ENCODE data around the gene EMX1.

Gene EMX1

DNA sequence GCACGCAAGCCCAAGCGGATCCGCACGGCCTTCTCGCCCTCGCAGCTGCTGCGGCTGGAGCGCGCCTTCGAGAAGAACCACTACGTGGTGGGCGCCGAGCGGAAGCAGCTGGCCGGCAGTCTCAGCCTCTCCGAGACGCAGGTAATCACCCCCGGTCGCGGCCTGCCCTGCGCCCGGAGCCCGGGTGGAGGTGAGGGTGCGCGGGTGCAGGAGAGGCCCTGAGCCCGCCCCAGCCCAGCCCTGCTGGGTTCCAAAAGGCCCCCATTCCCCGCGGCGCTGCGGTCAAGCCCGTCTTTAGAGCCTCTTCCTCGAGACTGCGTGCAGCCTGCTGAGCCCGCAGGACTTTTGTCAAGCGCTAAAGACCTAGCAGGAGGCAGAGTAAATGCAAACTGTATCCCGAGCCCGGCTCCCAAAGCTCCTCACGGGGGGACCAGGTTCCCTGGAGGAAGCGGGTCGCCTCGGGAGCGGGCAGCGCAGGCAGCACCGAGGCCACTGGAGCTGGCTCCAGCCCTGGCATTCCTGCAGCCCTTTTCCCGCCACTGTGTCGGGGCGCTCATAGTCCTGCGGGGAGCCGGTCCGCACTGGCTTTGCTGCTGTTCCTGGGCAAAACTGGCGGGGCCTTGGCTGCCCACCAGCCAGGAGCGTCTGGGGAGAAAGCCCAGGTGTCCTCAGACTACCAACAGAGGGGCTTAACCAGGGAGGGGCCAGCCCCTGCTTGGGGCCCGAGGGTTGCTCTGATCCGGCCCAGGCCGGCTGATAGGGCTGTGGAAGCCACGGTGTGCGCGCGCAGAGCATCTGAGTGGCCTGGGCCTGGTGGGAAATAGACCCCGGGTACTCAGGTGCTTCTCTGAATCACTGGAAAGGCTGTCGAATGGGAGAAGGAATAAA lies 7.3 kb downstream of the EMX1 start:
- DNase-seq (ENCODE audit: low read depth, low spot score), result no peak

DNA sequence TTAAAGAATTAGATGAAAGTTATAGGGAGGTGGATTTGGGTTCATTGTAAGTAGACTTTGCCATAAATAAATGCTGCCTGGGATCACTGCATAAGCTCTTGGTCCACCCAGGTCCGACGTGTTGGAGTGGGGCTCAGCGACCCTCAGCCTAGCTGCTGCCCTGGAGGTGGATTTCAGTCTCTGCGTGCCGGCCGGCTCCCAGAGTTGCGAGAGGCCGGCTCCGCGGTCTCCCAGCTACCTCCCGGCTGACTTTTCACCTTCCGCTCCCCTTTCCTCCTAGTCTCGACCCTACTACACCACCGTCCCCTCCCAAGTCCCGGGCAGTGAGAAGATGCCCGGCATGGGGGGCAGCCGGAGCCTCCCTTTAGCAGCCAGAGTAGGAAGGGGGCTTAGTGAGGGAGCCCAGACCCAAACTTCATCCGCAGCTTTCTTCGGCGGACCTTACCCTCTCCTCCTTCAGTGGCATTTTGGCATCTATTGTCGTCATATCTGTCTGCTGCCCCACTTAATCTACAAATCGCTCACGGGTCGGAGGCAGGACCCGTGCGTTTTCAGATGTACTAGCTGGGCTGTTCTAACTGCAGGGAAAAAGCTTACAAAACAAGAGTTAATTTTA lies 8.1 kb downstream of the EMX1 start:
- DNase-seq (ENCODE audit: low read depth, low spot score), result no peak

DNA sequence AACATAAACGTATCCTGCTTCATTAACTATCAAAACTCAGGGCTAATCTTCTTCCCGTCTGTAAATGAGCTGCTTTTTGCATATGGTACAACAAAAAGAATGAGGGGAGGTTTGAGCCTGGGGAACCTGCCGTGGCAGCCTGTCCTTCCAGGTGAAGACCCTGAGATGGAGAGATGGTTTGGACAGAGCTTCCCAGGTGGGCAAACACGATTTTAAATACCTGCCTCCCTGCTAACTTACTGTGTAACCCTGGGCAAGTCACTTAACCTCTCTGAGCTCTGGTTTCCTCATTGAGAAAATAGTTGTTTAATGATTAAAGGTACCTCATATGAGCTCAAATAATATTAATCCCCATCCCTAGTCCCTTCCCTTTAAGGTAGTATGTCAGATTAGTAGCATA lies 9.0 kb downstream of the EMX1 start:
- no peak for DNase-seq (ENCODE audit: low read depth, low spot score)

DNA sequence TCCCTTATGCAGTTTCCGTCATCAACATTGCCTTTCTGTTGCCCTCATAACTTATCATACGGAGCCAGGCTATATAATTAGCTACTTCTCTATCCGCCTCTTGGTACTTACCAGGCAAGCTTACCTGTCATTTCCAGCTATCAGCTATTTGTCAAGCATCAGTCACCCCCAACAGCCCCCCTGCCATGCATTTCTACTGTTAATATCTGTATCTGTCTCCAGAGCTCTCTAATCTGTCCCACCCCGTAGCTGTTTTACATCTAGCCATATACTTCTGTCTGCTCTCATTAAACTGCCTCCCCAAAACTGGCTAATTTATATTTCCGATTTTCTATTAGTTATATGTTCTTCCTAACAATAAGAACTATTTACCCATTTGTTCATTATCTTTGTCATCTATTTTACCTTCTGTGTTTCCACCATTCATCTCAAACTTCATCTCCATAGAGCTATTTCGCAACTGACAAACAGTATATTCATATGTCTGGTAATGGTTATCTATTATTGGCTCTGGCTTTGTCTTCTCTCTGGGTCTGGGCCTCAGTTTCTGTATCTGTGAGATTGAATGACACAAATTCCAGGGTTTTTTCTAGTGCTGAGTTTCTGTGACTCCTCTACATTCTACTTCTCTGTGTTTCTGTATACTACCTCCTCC lies 9.6 kb downstream of the EMX1 start:
- DNase-seq (ENCODE audit: low read depth, low spot score), result no peak

DNA sequence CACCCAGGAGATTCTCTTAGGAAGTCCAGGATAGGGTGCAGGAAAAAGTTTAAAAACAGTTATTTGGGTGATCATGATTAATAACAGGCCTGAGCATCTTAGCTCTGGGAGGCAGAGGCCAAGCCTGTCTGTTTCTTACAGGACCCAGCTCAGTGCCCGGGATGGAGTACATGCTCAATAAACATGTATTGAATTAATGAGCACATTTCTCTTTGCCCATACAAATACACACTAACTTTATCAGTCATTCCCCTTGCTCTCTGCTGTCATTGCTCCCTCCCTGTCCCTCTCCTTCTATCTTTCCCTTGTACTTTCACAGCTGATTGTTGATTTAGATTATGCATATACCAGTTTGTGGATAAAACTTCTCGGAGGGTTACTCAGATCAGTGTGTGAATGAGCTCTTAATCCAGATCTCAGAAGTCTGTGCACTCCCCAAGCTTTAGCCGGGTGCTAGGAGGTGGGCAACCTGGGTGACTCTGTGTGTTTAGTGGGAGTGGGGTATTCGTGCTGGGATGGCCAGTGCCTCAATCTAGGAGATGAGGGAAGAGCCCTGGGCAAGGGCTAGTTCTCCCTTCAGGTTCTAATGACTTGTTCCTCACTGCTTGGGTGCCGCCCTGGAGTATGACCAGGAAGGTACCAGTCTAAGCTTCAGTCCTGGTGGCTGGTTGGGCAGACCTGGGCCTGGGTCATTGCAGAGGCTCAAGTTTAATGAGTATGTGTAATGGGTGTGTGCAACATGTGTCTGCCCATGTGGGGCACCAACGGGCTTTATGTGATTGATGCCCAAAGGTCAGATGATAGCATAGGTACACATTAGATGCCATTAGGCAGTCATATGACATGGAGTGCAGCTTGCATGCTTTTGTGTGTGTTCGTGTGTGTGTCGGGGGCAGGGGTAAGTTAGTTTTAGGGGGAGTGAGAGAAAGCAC lies 10.6 kb downstream of the EMX1 start:
- no peak for DNase-seq (ENCODE audit: low read depth, low spot score)

DNA sequence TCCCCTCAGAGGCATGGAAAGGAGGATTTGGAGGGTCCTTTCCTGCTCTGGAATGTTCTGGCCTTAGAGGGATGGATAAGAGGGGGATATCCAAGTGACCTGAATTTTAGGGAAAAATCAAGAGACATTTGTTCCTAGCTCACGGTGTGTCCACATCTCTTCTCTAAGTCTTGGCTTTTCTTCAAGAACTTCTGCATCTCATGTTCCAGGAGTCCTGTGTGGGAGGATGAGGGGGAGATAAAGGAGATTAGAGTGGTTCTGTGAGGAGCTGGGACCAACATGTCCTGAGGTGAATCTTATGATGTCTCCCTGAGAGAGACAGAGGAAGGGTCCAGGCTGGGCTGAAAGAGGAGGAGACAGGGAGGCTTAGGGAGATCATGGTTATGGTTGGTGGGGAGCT lies 11.7 kb downstream of the EMX1 start:
- DNase-seq (ENCODE audit: low read depth, low spot score), result no peak

DNA sequence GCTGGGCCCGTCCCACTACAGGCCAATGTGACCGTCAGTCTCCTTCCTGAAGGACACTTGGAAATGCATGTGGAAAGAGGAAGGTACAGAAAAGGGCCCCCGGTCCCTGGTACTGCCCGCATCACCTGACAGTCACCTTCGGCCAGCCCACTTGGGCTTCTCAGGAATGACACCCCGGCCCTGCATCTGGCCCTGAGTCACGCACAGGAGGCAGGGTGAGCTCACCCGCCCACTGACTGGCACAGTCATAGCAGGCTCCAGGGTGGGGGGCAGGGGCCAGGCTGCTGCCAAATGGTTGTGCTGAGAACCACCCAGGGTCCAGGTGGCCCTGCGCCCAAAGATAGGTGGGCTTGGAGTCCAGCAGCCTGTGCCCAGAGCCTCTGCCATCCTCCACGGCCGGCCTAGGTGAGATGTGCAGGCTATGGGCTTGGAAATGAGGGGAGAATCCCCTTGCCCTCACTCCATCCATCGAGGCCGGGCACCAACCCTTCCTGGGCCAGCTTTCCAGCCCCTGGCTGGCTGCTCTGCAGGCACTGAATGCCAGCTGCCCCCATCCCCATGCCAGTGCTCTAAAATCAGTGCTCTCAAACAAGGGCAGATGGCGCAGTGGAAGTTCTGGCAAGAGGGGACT lies 14.1 kb downstream of the EMX1 start:
- DNase-seq (ENCODE audit: low read depth, low spot score), result no peak

DNA sequence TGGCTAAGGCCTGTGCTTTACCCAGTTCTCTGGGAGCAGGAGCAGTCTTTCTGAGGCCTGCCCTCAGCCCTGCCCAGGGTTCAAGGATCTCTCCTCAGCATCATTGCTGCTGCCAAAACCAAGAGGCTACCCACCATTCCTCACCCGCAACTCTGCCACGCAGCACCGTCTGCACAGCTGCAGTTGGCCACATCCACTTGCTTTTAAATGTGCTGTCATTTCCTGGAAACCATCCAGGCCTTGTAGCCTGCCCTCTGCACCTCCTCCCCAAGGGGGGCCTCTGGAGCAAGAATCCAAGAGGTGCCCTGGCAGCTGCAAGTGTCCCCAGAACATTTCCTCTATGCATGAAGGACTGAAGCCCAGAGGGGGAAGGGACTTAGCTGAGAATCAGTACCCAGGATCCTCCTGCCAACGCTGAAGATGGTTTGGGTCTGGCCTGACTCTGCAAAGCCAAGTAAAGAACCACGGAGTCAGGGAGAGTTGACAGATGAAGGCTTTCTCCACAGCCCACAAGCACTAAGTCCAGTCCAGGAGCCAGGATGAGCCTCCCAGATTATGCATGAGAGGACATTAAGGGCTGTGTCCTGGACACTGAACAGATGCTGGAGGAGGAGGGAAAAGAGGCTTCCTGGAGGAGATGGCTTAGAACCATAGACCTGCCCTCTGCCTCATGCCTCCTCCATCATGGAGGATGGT lies 14.9 kb downstream of the EMX1 start:
- no peak for DNase-seq (ENCODE audit: low read depth, low spot score)

DNA sequence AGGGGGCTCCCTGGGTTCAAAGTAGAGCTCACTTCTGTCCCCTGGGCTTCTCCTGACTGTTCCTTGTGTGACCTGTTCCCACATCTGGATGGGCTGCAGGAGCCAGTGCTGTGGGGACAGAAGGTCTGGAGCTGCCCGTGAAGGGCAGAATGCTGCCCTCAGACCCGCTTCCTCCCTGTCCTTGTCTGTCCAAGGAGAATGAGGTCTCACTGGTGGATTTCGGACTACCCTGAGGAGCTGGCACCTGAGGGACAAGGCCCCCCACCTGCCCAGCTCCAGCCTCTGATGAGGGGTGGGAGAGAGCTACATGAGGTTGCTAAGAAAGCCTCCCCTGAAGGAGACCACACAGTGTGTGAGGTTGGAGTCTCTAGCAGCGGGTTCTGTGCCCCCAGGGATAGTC lies 15.5 kb downstream of the EMX1 start:
- DNase-seq (ENCODE audit: low read depth, low spot score), result no peak

DNA sequence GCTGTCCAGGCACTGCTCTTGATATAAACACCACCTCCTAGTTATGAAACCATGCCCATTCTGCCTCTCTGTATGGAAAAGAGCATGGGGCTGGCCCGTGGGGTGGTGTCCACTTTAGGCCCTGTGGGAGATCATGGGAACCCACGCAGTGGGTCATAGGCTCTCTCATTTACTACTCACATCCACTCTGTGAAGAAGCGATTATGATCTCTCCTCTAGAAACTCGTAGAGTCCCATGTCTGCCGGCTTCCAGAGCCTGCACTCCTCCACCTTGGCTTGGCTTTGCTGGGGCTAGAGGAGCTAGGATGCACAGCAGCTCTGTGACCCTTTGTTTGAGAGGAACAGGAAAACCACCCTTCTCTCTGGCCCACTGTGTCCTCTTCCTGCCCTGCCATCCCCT lies 15.9 kb downstream of the EMX1 start:
- DNase-seq (ENCODE audit: low read depth, low spot score), result no peak

DNA sequence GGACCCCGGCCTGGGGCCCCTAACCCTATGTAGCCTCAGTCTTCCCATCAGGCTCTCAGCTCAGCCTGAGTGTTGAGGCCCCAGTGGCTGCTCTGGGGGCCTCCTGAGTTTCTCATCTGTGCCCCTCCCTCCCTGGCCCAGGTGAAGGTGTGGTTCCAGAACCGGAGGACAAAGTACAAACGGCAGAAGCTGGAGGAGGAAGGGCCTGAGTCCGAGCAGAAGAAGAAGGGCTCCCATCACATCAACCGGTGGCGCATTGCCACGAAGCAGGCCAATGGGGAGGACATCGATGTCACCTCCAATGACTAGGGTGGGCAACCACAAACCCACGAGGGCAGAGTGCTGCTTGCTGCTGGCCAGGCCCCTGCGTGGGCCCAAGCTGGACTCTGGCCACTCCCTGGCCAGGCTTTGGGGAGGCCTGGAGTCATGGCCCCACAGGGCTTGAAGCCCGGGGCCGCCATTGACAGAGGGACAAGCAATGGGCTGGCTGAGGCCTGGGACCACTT lies 16.4 kb downstream of the EMX1 start:
- no peak for DNase-seq (ENCODE audit: low read depth, low spot score)

DNA sequence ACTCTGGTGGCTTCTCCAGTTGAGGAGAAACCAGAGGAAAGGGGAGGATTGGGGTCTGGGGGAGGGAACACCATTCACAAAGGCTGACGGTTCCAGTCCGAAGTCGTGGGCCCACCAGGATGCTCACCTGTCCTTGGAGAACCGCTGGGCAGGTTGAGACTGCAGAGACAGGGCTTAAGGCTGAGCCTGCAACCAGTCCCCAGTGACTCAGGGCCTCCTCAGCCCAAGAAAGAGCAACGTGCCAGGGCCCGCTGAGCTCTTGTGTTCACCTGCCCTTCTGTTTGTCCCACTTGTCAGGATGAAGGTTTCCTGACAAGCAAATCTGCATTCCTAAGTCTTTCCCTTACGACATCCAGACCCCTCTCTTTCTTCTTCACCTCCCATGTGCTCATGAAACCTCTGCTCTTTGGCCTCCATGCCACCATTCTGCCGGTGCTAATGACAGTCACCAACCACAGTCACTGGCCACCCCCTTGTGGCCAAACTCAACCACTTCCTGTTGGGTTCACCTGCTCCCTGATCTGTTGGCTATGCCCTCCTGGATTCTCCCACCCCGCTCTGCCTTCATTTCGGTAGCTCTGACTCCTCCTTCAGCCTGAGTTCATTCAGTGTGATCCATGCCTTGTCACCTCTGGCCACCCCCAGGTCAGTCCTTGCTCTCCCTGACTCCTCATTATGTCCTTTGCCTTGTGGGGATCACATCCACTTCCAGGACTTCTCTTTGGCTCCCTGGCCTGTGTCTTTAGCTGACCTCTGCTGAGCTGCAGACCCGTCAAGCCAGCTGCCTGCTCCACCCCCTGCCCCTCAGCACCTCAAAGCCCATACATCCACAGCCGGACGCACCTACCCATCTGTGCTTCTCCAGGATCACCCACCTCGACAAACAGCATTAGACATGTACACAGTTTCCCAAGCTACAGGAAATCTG lies 17.6 kb downstream of the EMX1 start:
- DNase-seq (ENCODE audit: low read depth, low spot score), result no peak

DNA sequence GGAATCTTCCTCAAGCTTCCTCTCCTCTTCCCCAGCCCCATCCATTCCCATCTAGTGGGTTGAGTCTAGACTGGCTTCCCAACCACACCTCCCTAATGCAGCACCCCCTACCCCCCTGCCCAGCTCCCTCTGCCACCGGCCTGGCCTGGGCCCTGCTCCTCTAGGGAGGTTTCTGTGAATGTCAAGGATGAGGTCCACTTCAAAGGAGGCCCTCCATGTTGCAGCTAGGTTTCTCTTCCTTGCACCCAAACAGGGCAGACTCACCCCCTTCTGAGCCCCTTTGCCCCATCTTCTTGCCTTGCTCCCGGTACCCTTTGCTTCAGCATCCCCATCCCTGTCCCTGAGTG lies 18.3 kb downstream of the EMX1 start:
- no peak for DNase-seq (ENCODE audit: low read depth, low spot score)

DNA sequence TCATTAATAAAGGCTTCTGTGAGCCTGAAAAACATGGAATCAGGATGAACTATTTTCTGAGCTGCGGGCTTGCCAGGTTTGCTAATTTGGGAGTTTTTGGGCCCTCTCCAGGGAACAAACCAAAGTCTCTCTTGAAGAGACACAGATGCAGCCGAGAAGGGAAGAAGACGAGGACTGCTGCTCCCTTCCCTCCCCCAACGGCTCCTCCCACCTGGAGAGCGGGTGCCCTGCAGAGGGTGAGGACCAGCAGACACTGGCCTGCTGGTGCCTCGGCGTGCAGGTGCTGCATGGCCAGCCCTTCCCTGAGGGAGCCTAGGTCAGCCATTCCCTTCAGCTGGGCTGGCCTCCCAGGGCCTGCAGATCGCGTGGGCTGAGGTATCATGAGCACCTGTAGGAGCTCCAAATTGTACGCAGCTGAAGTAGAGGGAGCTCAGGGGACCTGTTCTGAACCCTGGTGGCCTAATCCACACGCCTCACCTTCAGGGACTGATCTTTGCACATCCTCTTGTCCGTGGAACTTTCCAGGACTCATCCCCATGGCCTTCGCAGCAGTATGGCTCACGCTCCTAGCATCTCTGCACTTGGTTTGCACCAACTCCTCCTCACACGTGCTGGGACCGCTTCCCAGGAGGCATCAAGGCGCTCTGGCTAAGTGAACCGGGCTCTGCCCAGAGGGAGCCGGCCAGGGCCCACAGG lies 19.5 kb downstream of the EMX1 start:
- DNase-seq (ENCODE audit: low read depth, low spot score), result no peak

DNA sequence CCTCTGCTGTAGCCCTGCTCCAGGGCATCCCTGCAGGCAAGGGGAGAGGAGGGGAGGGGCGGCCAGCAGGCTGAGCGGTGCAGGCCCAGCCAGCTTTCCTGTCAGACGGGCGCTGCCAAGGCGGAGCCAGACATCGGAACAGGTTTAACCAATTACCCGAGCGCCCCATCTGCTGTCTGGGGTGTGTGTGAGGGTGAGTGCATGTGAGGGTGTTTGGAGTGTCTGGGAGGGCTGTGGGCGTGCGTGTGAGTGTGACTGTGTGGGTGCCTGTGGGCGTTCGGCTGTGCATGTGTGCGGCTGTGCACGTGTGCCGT lies 20.0 kb downstream of the EMX1 start:
- DNase-seq (ENCODE audit: low read depth, low spot score), result no peak

DNA sequence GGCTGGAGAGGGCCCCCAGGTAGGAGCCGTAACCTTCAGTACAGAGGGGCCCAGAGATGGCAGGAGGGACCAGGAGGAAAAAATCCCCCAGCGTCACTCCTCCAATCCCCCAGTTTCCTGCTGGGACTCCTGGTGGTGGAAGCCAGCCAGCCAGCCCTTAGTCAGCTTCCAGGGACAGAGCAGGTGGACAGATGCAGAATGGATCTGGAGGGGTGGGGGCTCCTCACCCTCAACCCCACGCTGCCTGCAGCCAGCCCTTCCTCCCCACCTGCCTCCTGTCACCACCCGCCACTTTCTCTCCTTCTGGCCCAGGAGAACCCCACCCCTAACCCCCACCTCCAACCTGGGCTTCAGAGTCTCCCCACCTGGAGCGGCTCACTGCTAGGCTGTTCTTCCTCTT lies 21.1 kb downstream of the EMX1 start:
- DNase-seq (ENCODE audit: low read depth, low spot score), result no peak

DNA sequence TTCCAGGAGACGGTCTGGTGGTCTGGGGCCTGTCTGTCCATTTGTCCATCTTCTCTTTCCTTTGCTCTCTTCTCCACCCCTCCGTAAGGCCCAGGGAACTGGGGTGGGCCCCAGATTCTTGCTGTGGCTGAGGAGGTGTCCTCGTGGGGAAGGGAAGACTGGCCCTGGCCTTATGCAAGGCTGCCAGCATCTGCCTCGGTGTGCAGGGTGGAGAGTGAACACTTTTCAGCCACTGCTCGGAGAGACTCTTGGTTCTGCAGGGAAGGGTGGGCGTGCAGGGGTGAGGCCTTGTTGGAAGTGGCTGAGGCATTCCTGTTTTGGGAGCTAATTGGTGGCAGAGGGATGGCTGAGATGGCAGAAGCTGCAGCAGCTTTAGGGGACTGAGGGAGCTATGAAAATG lies 23.0 kb downstream of the EMX1 start:
- DNase-seq (ENCODE audit: low read depth, low spot score), result no peak

DNA sequence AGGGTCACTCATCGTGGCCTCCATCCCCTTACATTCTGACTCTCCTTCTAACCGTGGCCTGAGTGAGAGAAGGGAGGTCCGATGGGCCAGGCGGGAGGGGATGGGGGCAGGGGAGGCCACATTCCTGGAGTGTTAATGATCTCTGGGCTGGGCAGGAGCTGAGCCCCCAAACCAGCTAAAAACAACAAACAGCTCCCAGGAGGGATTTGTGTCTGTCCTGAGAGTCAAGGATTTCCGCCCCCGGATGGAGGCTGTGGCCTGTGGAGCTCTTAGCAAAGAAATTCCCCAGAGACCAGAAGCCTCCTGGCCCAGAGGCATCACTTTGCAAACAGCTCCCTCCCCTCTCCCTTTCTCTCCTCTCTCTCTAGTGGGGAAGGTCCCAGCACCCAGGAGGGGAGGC lies 23.5 kb downstream of the EMX1 start:
- no peak for DNase-seq (ENCODE audit: low read depth, low spot score)

DNA sequence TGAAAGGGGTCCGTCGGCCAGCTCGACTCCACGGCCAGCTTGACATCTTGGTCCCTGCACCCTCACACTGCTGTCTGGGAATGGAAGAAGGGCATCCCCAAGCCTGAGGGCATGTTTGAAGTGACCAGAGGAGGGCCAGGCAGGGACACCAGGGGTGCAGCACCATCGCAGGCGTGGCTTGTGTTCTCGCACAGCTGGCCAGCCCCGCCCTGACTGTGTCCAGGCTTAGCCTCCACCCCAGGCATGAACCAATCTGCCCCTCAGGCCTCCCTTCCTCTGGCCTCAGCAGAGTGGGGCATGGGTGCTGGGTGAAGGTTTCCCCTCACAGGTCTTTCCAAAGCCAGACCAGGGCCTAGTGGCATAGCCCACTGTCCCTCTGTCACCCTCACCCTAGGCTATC lies 25.0 kb downstream of the EMX1 start:
- DNase-seq (ENCODE audit: low read depth, low spot score), result no peak
